ENCODE measurements around the gene PARP14. TPM values are rescaled to one million over a fixed set of nuclear protein-coding genes. Genes with fewer than 3 reads are reported as not detected.

The PARP14 gene
- total RNA-seq, 1 experiment from 2014 or later = 21.8 TPM

DNA sequence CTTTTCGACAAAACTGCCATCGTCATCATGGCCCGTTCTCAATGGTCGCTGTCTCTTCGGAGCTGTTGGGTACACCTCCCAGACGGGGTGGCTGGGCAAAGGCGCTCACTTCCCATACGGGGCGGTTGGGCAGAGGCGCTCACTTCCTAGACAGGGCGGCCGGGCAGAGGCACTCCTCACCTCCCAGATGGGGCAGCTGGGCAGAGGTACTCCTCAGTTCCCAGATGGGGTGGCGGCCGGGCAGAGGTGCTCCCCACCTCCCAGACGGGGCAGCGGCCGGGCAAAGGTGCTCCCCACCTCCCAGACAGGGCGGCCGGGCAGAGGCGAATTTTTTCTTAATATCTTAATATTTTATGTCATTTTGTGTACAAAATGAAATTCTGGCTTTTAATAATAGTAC, 44.5 kb downstream of the PARP14 start:
- no peaks in the 10 kb centered on the region for H4K20me1 ChIP-seq (ENCODE audit: low read length)
- H3K9me2 ChIP-seq (replicated peaks; ENCODE audit: low read length) = no peaks in the 10 kb centered on the region
- TF ChIP-seq, protein P1, sequence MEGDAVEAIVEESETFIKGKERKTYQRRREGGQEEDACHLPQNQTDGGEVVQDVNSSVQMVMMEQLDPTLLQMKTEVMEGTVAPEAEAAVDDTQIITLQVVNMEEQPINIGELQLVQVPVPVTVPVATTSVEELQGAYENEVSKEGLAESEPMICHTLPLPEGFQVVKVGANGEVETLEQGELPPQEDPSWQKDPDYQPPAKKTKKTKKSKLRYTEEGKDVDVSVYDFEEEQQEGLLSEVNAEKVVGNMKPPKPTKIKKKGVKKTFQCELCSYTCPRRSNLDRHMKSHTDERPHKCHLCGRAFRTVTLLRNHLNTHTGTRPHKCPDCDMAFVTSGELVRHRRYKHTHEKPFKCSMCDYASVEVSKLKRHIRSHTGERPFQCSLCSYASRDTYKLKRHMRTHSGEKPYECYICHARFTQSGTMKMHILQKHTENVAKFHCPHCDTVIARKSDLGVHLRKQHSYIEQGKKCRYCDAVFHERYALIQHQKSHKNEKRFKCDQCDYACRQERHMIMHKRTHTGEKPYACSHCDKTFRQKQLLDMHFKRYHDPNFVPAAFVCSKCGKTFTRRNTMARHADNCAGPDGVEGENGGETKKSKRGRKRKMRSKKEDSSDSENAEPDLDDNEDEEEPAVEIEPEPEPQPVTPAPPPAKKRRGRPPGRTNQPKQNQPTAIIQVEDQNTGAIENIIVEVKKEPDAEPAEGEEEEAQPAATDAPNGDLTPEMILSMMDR (conservative IDR thresholded peaks at IDR 0.05; ENCODE audit: low read depth, low read length) = no peak
- TF ChIP-seq EZH2phosphoT487 (IDR thresholded peaks at IDR 0.05; ENCODE audit: borderline replicate concordance, low read length) = no peak
- CTCF ChIA-PET = no interaction called here
- no peaks in the 10 kb centered on the region for H3K9me3 ChIP-seq (ENCODE audit: low read length)
- no peak overlapping the region for H2AFZ ChIP-seq (ENCODE audit: low read length)
- POLR2A ChIA-PET (ENCODE audit: unreplicated experiment) = no interaction called here
- H3K27ac ChIP-seq (ENCODE audit: low read length) = no peak overlapping the region
- no peak overlapping the region for H3K4me3 ChIP-seq (ENCODE audit: low read length)
- no TSS peak for BruUV-seq (replicated peaks)
- no peaks in the 10 kb centered on the region for H3K36me3 ChIP-seq (ENCODE audit: low read depth, low read length)
- no peak overlapping the region for H3K4me2 ChIP-seq (ENCODE audit: low read length)
- no peaks in the 10 kb centered on the region for H3F3A ChIP-seq (ENCODE audit: low read length, unreplicated experiment)
- DNase-seq = no peak
- no peak overlapping the region for H3K9ac ChIP-seq (ENCODE audit: low read length)
- no peak for ATAC-seq
- intact Hi-C loops (cut with micrococcal nuclease) = no loop called here
- H3K4me1 ChIP-seq (ENCODE audit: insufficient read depth, low read length) = no peaks in the 10 kb centered on the region
- H3K27me3 ChIP-seq (ENCODE audit: low read length) = no peaks in the 10 kb centered on the region
- no peaks in the 10 kb centered on the region for H3K79me2 ChIP-seq (ENCODE audit: low read length)

DNA sequence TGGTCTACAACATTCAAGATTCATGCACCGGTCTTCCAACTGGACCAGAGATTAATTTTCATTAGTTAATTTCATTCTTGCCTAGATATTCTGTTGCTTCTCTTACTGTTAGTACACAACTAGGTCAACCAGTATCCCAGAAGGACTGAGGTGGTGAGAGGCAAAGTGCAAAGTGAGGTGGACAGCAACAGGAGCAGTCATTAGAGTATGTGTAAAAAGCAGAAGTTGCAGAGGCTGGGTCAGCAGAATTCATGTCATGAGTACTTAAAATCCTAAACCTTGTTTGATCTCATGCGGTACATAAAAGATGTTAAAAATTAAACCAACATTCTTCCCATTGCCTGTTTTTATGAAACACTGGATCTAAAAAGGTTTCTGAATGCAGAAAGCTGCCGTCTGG, 46.7 kb downstream of the PARP14 start:
- H3K4me1 ChIP-seq (ENCODE audit: insufficient read depth, low read length) = no peaks in the 10 kb centered on the region
- POLR2A ChIA-PET (ENCODE audit: unreplicated experiment) = no interaction called here
- DNase-seq (no peak), ATAC-seq (no peak)
- TF ChIP-seq, protein P1 (conservative IDR thresholded peaks at IDR 0.05; ENCODE audit: low read depth, low read length) = no peak
- no peak for TF ChIP-seq EZH2phosphoT487 (IDR thresholded peaks at IDR 0.05; ENCODE audit: borderline replicate concordance, low read length)
- no peak for TF ChIP-seq EZH2 (IDR thresholded peaks at IDR 0.05; ENCODE audit: low read length, unreplicated experiment)
- H4K20me1 ChIP-seq (ENCODE audit: low read length) = no peaks in the 10 kb centered on the region
- no peaks in the 10 kb centered on the region for H3K9me3 ChIP-seq (ENCODE audit: low read length)
- no peaks in the 10 kb centered on the region for H3K36me3 ChIP-seq (ENCODE audit: low read depth, low read length)
- CTCF ChIA-PET = no interaction called here
- H3F3A ChIP-seq (ENCODE audit: low read length, unreplicated experiment) = no peaks in the 10 kb centered on the region
- intact Hi-C loops (cut with micrococcal nuclease) = no loop called here
- H3K9me2 ChIP-seq (replicated peaks; ENCODE audit: low read length) = no peaks in the 10 kb centered on the region
- H3K4me3 ChIP-seq (ENCODE audit: low read length) = no peak overlapping the region
- H3K4me2 ChIP-seq (ENCODE audit: low read length) = no peak overlapping the region
- no TSS peak for BruUV-seq (replicated peaks)
- no peaks in the 10 kb centered on the region for H3K27me3 ChIP-seq (ENCODE audit: low read length)
- no peak overlapping the region for H3K27ac ChIP-seq (ENCODE audit: low read length)
- no peak overlapping the region for H3K9ac ChIP-seq (ENCODE audit: low read length)
- no peaks in the 10 kb centered on the region for H3K79me2 ChIP-seq (ENCODE audit: low read length)
- H2AFZ ChIP-seq (ENCODE audit: low read length) = no peak overlapping the region

DNA sequence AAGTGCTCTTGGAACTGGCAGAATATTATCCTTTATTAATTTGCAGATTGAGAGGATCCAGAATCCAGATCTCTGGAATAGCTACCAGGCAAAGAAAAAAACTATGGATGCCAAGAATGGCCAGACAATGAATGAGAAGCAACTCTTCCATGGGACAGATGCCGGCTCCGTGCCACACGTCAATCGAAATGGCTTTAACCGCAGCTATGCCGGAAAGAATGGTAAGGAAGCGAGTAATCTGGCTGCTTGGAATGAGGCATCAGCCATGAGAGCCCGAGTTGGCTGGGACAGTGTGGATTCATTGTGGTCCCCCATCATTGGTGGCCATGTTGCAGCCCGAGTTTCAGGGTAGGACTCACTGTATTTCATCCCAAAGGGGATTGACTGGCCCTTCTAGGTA, 47.1 kb downstream of the PARP14 start:
- Histone ChIP-seq H3K36me3 (ENCODE audit: low read depth, low read length) (no peaks in the 10 kb centered on the region), H3K4me2 (ENCODE audit: low read length) (no peak overlapping the region), H4K20me1 (ENCODE audit: low read length) (no peaks in the 10 kb centered on the region), H2AFZ (ENCODE audit: low read length) (no peak overlapping the region), H3K4me1 (ENCODE audit: insufficient read depth, low read length) (no peaks in the 10 kb centered on the region), H3K9me2 (replicated peaks; ENCODE audit: low read length) (no peaks in the 10 kb centered on the region), H3K27ac (ENCODE audit: low read length) (no peak overlapping the region), H3F3A (ENCODE audit: low read length, unreplicated experiment) (no peaks in the 10 kb centered on the region), H3K4me3 (ENCODE audit: low read length) (no peak overlapping the region), H3K9ac (ENCODE audit: low read length) (no peak overlapping the region), H3K79me2 (ENCODE audit: low read length) (no peaks in the 10 kb centered on the region), H3K9me3 (ENCODE audit: low read length) (no peaks in the 10 kb centered on the region), H3K27me3 (ENCODE audit: low read length) (no peaks in the 10 kb centered on the region)
- DNase-seq = no peak
- intact Hi-C loops (cut with micrococcal nuclease) = no loop called here
- ChIA-PET CTCF (no interaction called here), POLR2A (ENCODE audit: unreplicated experiment) (no interaction called here)
- BruUV-seq (replicated peaks) = no TSS peak
- ATAC-seq = no peak
- TF ChIP-seq EZH2 (IDR thresholded peaks at IDR 0.05; ENCODE audit: low read length, unreplicated experiment) = no peak
- TF ChIP-seq, protein P1 (conservative IDR thresholded peaks at IDR 0.05; ENCODE audit: low read depth, low read length) = no peak
- no peak for TF ChIP-seq EZH2phosphoT487 (IDR thresholded peaks at IDR 0.05; ENCODE audit: borderline replicate concordance, low read length)
